Liver (tissue), 9 donors: ENCODE results near the gene ARIH2. TPM values are rescaled to one million over a fixed set of nuclear protein-coding genes. Genes with fewer than 3 reads are reported as not detected.
A peak's percentile ranks its signal among the peaks of the same experiment; 100 is the strongest.

ENCODE experiments used
- DNase-seq: peaks from one replicate; pipeline ENCODE4 v3.0.0-alpha.2; 2017; ENCODE audit warnings: low spot score
- H3K27ac ChIP-seq, 2 donors: one replicate each; pipeline ENCODE4 v1.7.0; 2013; ENCODE audit warnings: inconsistent platforms in 2 of 2, low read length in 2 of 2, control low read depth in 1 of 2, low read depth in 1 of 2, mild to moderate bottlenecking in 1 of 2
- H3K27me3 ChIP-seq, 4 donors: one replicate each; pipeline versions ENCODE4 v1.6.1 to v1.7.0; 2013; ENCODE audit warnings: low read length in 3 of 4, inconsistent platforms in 1 of 4, mild to moderate bottlenecking in 1 of 4, moderate library complexity in 1 of 4; ENCODE audit not compliant: control insufficient read depth in 4 of 4, insufficient read depth in 4 of 4
- H3K36me3 ChIP-seq, 4 donors: one replicate each; pipeline versions ENCODE4 v1.6.1 to v1.7.0; 2013; ENCODE audit warnings: low read length in 3 of 4, mild to moderate bottlenecking in 3 of 4, low read depth in 1 of 4, moderate library complexity in 1 of 4; ENCODE audit not compliant: control insufficient read depth in 4 of 4, insufficient read depth in 3 of 4
- H3K4me1 ChIP-seq, 4 donors: one replicate each; pipeline versions ENCODE4 v1.6.1 to v1.7.0; 2013; ENCODE audit warnings: low read length in 3 of 4, mild to moderate bottlenecking in 3 of 4, moderate library complexity in 1 of 4; ENCODE audit not compliant: control insufficient read depth in 4 of 4, insufficient read depth in 4 of 4
- H3K4me3 ChIP-seq, 3 donors: one replicate each; pipeline versions ENCODE4 v1.6.1 to v1.7.0; 2013; ENCODE audit warnings: low read length in 3 of 3, control low read depth in 1 of 3, low read depth in 1 of 3, mild to moderate bottlenecking in 1 of 3
- H3K9ac ChIP-seq, 2 donors: one replicate each; pipeline ENCODE4 v1.7.0; 2013; ENCODE audit warnings: low read length in 2 of 2, mild to moderate bottlenecking in 2 of 2, moderate library complexity in 2 of 2, control low read depth in 1 of 2, low read depth in 1 of 2
- H3K9me3 ChIP-seq, 4 donors: one replicate each; pipeline versions ENCODE4 v1.6.1 to v1.7.0; 2013; ENCODE audit warnings: low read length in 3 of 4; ENCODE audit not compliant: control insufficient read depth in 4 of 4
- EGR1 ChIP-seq, 2 donors: IDR thresholded peaks; 2 replicates each; pipeline ENCODE4 v1.6.1; 2016 to 2018; ENCODE audit warnings: antibody characterized with exemption in 2 of 2, low read depth in 2 of 2
- FOXA1 ChIP-seq: IDR thresholded peaks from 2 replicates; pipeline ENCODE4 v1.6.1; 2016; ENCODE audit warnings: antibody characterized with exemption
- FOXA2 ChIP-seq: IDR thresholded peaks from 2 replicates; pipeline ENCODE4 v1.6.1; 2016; ENCODE audit warnings: antibody characterized with exemption
- HNF4G ChIP-seq: IDR thresholded peaks from 2 replicates; pipeline ENCODE4 v1.6.1; 2016; ENCODE audit warnings: antibody characterized with exemption
- JUND ChIP-seq, 2 donors: IDR thresholded peaks; 2 replicates each; pipeline ENCODE4 v1.6.1; 2016; ENCODE audit warnings: antibody characterized with exemption in 2 of 2
- NR2F2 ChIP-seq: IDR thresholded peaks from 2 replicates; pipeline ENCODE4 v1.6.1; 2016; ENCODE audit warnings: antibody characterized with exemption
- RAD21 ChIP-seq, 2 donors: IDR thresholded peaks; 2 replicates each; pipeline ENCODE4 v1.6.1; 2016; ENCODE audit warnings: antibody characterized with exemption in 2 of 2, mild to moderate bottlenecking in 2 of 2
- RXRA ChIP-seq, 2 donors: IDR thresholded peaks; 2 replicates each; pipeline ENCODE4 v1.6.1; 2017 to 2018; ENCODE audit warnings: antibody characterized with exemption in 2 of 2, mild to moderate bottlenecking in 1 of 2
- SP1 ChIP-seq: IDR thresholded peaks from 2 replicates; pipeline ENCODE4 v1.6.1; 2018; ENCODE audit warnings: antibody characterized with exemption, mild to moderate bottlenecking
- TAF1 ChIP-seq: conservative IDR thresholded peaks from 2 replicates; pipeline ENCODE4 v1.6.1; 2016; ENCODE audit warnings: antibody characterized with exemption, mild to moderate bottlenecking
- YY1 ChIP-seq: IDR thresholded peaks from 2 replicates; pipeline ENCODE4 v1.6.1; 2016; ENCODE audit warnings: antibody characterized with exemption, mild to moderate bottlenecking
- ZBTB33 ChIP-seq: IDR thresholded peaks from 2 replicates; pipeline ENCODE4 v1.6.1; 2016; ENCODE audit warnings: antibody characterized with exemption
- WGBS: extraction: QIAGEN DNeasy Blood & Tissue Kit; methylation state at CpG from one replicate; pipeline ENCODE4 v1.1.7; 2013; 5-methylcytosine and 5-hydroxymethylcytosine counted together
- polyA plus RNA-seq, 2 donors: library from polyadenylated mRNA; stranded (reverse) in 1 of 2; unstranded in 1 of 2; fragments of 200-250 nt in 1 of 2; fragments of >200 nt in 1 of 2; fragmentation: Nextera tagmentation in 1 of 2; extraction: Ambion mirVana in 1 of 2; gene quantifications; one replicate each; pipeline versions ENCODE4 v1.2.1 to v1.2.3, GENCODE V29; 2013 to 2015
- total RNA-seq, 2 donors: library from RNA; depleted of rRNA; stranded (reverse); fragments of >200 nt; gene quantifications; one replicate each; pipeline ENCODE4 v1.2.3, GENCODE V29; 2014
- TF ChIP-seq, protein P1 (sequence below): IDR thresholded peaks from 2 replicates; pipeline ENCODE4 v1.6.1; 2016; ENCODE audit warnings: antibody characterized with exemption
- TF ChIP-seq, protein P2 (sequence below): fragments of 150-350 bp; IDR thresholded peaks from 2 replicates; pipeline ENCODE4 v1.5.1; 2017; ENCODE audit warnings: improper control_type of control experiment, low read depth, low read length; ENCODE audit not compliant: missing input control
- TF ChIP-seq, protein P3 (sequence below): IDR thresholded peaks from 2 replicates; pipeline ENCODE4 v1.6.1; 2016; ENCODE audit warnings: antibody characterized with exemption
- TF ChIP-seq, protein P4 (sequence below): IDR thresholded peaks from 2 replicates; pipeline ENCODE4 v1.6.1; 2016; ENCODE audit warnings: antibody characterized with exemption, mild to moderate bottlenecking
- donor health status: healthy.
- donor health status: healthy.
- donor health status: healthy.
- donor health status: healthy.
- donor health status: healthy.

The ARIH2 gene
- total and polyA plus RNA-seq, 4 donors: 24.8 to 63.5 (median 31.0) TPM

DNA sequence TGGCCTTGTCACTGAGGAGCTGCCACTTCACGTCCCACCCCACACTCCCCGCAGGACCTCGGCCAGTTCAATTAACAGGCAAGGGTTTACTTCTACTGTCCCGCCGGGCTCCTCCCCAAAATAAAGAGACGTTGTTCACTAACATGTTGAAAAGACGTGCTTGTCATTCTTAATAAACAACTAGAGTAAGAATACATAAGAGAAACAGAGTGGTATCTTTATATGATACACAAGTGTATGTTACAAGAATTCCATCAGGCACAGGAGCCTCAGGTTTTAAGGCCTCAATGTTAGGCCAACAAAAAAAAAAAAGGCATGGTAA lies 110.9 kb downstream of the ARIH2 start:
- peaks cover 3 to 51% (median 35%) of the 10 kb centered on the region in 4 donors for H3K36me3 ChIP-seq
- peak overlapping the region; percentile 96 for H3K27ac ChIP-seq
- 3% methylated on average over 7 of the region's 7 CpGs for WGBS

GRCh38 chr3:49030321-49030720 lies 111.7 kb downstream of the ARIH2 start:
- Histone ChIP-seq H3K4me1 (peaks cover 0 to 16% (median 12%) of the 10 kb centered on the region in 4 donors), H3K27me3 (no peaks in the 10 kb centered on the region), H3K9ac (no peak overlapping the region), H3K36me3 (peaks cover 3 to 50% (median 36%) of the 10 kb centered on the region in 4 donors), H3K27ac (no peak overlapping the region), H3K9me3 (no peaks in the 10 kb centered on the region), H3K4me3 (no peak overlapping the region)
- TF ChIP-seq, protein P1, sequence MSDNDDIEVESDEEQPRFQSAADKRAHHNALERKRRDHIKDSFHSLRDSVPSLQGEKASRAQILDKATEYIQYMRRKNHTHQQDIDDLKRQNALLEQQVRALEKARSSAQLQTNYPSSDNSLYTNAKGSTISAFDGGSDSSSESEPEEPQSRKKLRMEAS: no peak
- TF ChIP-seq FOXA2 (no peak), JUND (IDR thresholded peaks at IDR 0.05) (no peak), NR2F2 (no peak), SP1 (no peak)
- TF ChIP-seq, protein P2, sequence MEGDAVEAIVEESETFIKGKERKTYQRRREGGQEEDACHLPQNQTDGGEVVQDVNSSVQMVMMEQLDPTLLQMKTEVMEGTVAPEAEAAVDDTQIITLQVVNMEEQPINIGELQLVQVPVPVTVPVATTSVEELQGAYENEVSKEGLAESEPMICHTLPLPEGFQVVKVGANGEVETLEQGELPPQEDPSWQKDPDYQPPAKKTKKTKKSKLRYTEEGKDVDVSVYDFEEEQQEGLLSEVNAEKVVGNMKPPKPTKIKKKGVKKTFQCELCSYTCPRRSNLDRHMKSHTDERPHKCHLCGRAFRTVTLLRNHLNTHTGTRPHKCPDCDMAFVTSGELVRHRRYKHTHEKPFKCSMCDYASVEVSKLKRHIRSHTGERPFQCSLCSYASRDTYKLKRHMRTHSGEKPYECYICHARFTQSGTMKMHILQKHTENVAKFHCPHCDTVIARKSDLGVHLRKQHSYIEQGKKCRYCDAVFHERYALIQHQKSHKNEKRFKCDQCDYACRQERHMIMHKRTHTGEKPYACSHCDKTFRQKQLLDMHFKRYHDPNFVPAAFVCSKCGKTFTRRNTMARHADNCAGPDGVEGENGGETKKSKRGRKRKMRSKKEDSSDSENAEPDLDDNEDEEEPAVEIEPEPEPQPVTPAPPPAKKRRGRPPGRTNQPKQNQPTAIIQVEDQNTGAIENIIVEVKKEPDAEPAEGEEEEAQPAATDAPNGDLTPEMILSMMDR: no peak
- WGBS: 95% methylated on average over 6 of the region's 6 CpGs
- peak; percentile 65 for DNase-seq

More for the DNA sequence above, 110.9 kb downstream of the ARIH2 start:
- no peak for DNase-seq
- TF ChIP-seq FOXA1 (no peak), SP1 (peak; percentile 3), YY1 (no peak), RAD21 (IDR thresholded peaks at IDR 0.05) (peak in 1 of 2 donors; percentile 2), ZBTB33 (no peak), EGR1 (IDR thresholded peaks at IDR 0.05; ENCODE audit: low read depth in 2 of 2) (no peak), RXRA (IDR thresholded peaks at IDR 0.05) (no peak), TAF1 (no peak), NR2F2 (no peak), FOXA2 (no peak), HNF4G (no peak)
- TF ChIP-seq, protein P3, sequence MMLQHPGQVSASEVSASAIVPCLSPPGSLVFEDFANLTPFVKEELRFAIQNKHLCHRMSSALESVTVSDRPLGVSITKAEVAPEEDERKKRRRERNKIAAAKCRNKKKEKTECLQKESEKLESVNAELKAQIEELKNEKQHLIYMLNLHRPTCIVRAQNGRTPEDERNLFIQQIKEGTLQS: no peak
- TF ChIP-seq, protein P1: no peak
- TF ChIP-seq, protein P4, sequence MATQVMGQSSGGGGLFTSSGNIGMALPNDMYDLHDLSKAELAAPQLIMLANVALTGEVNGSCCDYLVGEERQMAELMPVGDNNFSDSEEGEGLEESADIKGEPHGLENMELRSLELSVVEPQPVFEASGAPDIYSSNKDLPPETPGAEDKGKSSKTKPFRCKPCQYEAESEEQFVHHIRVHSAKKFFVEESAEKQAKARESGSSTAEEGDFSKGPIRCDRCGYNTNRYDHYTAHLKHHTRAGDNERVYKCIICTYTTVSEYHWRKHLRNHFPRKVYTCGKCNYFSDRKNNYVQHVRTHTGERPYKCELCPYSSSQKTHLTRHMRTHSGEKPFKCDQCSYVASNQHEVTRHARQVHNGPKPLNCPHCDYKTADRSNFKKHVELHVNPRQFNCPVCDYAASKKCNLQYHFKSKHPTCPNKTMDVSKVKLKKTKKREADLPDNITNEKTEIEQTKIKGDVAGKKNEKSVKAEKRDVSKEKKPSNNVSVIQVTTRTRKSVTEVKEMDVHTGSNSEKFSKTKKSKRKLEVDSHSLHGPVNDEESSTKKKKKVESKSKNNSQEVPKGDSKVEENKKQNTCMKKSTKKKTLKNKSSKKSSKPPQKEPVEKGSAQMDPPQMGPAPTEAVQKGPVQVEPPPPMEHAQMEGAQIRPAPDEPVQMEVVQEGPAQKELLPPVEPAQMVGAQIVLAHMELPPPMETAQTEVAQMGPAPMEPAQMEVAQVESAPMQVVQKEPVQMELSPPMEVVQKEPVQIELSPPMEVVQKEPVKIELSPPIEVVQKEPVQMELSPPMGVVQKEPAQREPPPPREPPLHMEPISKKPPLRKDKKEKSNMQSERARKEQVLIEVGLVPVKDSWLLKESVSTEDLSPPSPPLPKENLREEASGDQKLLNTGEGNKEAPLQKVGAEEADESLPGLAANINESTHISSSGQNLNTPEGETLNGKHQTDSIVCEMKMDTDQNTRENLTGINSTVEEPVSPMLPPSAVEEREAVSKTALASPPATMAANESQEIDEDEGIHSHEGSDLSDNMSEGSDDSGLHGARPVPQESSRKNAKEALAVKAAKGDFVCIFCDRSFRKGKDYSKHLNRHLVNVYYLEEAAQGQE: no peak
- peak overlapping the region in 1 of 2 donors; percentile 87 for H3K9ac ChIP-seq
- H3K4me3 ChIP-seq: no peak overlapping the region
- no peaks in the 10 kb centered on the region for H3K27me3 ChIP-seq
- H3K9me3 ChIP-seq: no peaks in the 10 kb centered on the region
- H3K4me1 ChIP-seq: peaks cover 1 to 21% (median 14%) of the 10 kb centered on the region in 4 donors
